ENCODE results near the gene PHF2. TPM values are rescaled to one million over a fixed set of nuclear protein-coding genes. Genes with fewer than 3 reads are reported as not detected.

Gene PHF2
- total and polyA plus RNA-seq, 2 of the 8 experiments (the other 6 are each of a cell fraction or from before 2014, with no cell fraction given) = 3.4 to 9.4 TPM

- H3K4me1 ChIP-seq (replicated peaks in 1 of 4; ENCODE audit: control insufficient read depth in 3 of 4, insufficient read depth in 4 of 4, low read length in 3 of 4) = no peaks in the 10 kb centered on the region
- no peaks in the 10 kb centered on the region for H3K79me2 ChIP-seq (ENCODE audit: control insufficient read depth in 1 of 2, insufficient read depth in 2 of 2, low read length in 2 of 2)
- CTCF ChIA-PET (ENCODE audit: partially characterized antibody) = interaction anchor here (1.0 to 6.2 kb wide), 2 partner anchors 12 to 16 kb away, joined by 3 to 31 read pairs; no protein-coding TSS in a partner anchor
- H2BK12ac ChIP-seq (ENCODE audit: low read depth, low read length) = no peak overlapping the region
- H2BK20ac ChIP-seq (ENCODE audit: low read length) = no peak overlapping the region
- H3K23me2 ChIP-seq (ENCODE audit: low read depth, low read length) = no peaks in the 10 kb centered on the region
- no peak overlapping the region for H3K27ac ChIP-seq (ENCODE audit: low read depth, low read length)
- DNase-seq (ENCODE audit: low read depth in 1 of 2, low spot score in 2 of 2) = no peak
- WGBS, 2 experiments (ENCODE audit: extremely low coverage in 1 of 2, insufficient coverage in 1 of 2, insufficient read length in 1 of 2, insufficient replicate concordance in 2 of 2, low coverage in 1 of 2, low lambda C conversion rate in 2 of 2, missing lambda C conversion rate in 1 of 2) = 88% methylated on average over 28 of the region's 28 CpGs; no CpG with 5 or more reads in 1 of the 2 experiments
- H3K36me3 ChIP-seq (ENCODE audit: control insufficient read depth in 2 of 4, insufficient read depth in 4 of 4, low read length in 3 of 4) = no peaks in the 10 kb centered on the region
- no peak overlapping the region for H3K4ac ChIP-seq (replicated peaks; ENCODE audit: insufficient read length, low read depth, low read length)
- H2BK15ac ChIP-seq (ENCODE audit: low read length) = no peak overlapping the region
- H2AFZ ChIP-seq (ENCODE audit: low read length) = no peak overlapping the region
- no peak overlapping the region for H2AK5ac ChIP-seq (ENCODE audit: low read depth, low read length)
- no peak overlapping the region for H2BK120ac ChIP-seq (replicated peaks; ENCODE audit: low read depth, low read length)
- POLR2A ChIA-PET (ENCODE audit: partially characterized antibody) = no interaction called here
- no peak overlapping the region for H4K5ac ChIP-seq (ENCODE audit: insufficient read length, low read depth, low read length)
- no peak overlapping the region for H3K4me3 ChIP-seq (ENCODE audit: extremely low read depth in 1 of 4, insufficient read depth in 2 of 4, low read depth in 3 of 4, low read length in 4 of 4)
- H3K23ac ChIP-seq (ENCODE audit: insufficient read length) = no peak overlapping the region
- no peak overlapping the region for H4K8ac ChIP-seq (ENCODE audit: extremely low read depth, insufficient read depth, low read length)
- no peak for FAIRE-seq
- H3K9ac ChIP-seq (replicated peaks in 1 of 4; ENCODE audit: extremely low read depth in 1 of 4, low read depth in 3 of 4, low read length in 3 of 4) = no peak overlapping the region
- no peak overlapping the region for H4K91ac ChIP-seq (replicated peaks; ENCODE audit: insufficient read length, low read length)
- H3K56ac ChIP-seq (replicated peaks; ENCODE audit: insufficient read length, low read depth, low read length) = no peak overlapping the region
- H4K20me1 ChIP-seq (replicated peaks in 1 of 2; ENCODE audit: control insufficient read depth in 1 of 2, insufficient read depth in 2 of 2, low read length in 2 of 2) = no peaks in the 10 kb centered on the region
- no peak overlapping the region for H3K18ac ChIP-seq (ENCODE audit: extremely low read depth, low read length)
- H3K4me2 ChIP-seq (ENCODE audit: insufficient read depth in 1 of 2, low read depth in 2 of 2, low read length in 2 of 2) = no peak overlapping the region
- no peaks in the 10 kb centered on the region for H3K27me3 ChIP-seq (replicated peaks in 1 of 4; ENCODE audit: control insufficient read depth in 3 of 4, extremely low read depth in 1 of 4, insufficient read depth in 3 of 4, low read length in 3 of 4)
- peaks cover 11 to 17% of the 10 kb centered on the region in 2 experiments for H3K9me3 ChIP-seq (ENCODE audit: insufficient read depth in 2 of 2, low read depth in 1 of 2, low read length in 1 of 2)
- H2BK5ac ChIP-seq (ENCODE audit: low read depth, low read length) = no peak overlapping the region
- TF ChIP-seq, protein P1, sequence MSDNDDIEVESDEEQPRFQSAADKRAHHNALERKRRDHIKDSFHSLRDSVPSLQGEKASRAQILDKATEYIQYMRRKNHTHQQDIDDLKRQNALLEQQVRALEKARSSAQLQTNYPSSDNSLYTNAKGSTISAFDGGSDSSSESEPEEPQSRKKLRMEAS (IDR thresholded peaks at IDR 0.05) = no peak
- no peak for TF ChIP-seq SUZ12 (IDR thresholded peaks at IDR 0.05; ENCODE audit: low read length)
- no peak overlapping the region for H3K14ac ChIP-seq (ENCODE audit: insufficient read length)
- H3K79me1 ChIP-seq (ENCODE audit: low read depth, low read length) = no peaks in the 10 kb centered on the region
These were observed 121.2 kb downstream of the PHF2 start for GRCh38 chr9:93697352-93698139.

All from H1 (cell line).